ENCODE results near the gene AP4S1. TPM values are rescaled to one million over a fixed set of nuclear protein-coding genes. Genes with fewer than 3 reads are reported as not detected.

AP4S1 gene
- total RNA-seq, 1 donor from 2014 or later, result 24.4 TPM

DNA sequence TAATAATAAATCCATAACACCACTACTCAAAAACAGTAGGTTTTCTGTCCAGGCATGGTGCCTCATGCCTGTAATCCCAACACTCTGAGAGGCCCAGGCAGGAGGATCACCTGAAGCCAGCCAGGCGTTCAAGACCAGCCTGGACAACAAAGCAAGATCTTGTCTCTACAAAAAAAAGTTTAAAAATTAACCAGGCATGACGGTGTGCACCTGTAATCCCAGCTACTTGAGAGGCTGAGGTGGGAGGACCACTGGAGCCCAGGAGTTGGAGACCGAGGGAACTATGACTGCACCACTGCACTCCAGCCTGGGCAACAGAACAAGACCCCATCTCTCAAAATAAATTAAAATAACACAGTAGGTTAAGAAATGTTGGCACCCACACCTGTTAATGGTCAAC, 44.5 kb upstream of the AP4S1 start:
- Mint-ChIP-seq H3K4me1 (no peaks in the 10 kb centered on the region), H3K36me3 (peaks cover 33% of the 10 kb centered on the region), H3K9me3 (peaks cover 23% of the 10 kb centered on the region), H3K27ac (no peak overlapping the region), H3K4me3 (no peak overlapping the region), H3K27me3 (ENCODE audit: insufficient read depth, low read depth) (no peaks in the 10 kb centered on the region)
- no peaks in the 10 kb centered on the region for H3K9me3 ChIP-seq (ENCODE audit: low read depth)
- no peak for DNase-seq (ENCODE audit: low spot score)
- peaks cover 100% of the 10 kb centered on the region for H3K79me2 ChIP-seq (ENCODE audit: low read depth)
- no peak overlapping the region for H3K27ac ChIP-seq
- H3F3A ChIP-seq (ENCODE audit: low read depth), result no peaks in the 10 kb centered on the region
- TF ChIP-seq EZH2 (IDR thresholded peaks at IDR 0.05) (no peak), EZH2phosphoT487 (IDR thresholded peaks at IDR 0.05) (no peak)
- TF ChIP-seq, protein P1, sequence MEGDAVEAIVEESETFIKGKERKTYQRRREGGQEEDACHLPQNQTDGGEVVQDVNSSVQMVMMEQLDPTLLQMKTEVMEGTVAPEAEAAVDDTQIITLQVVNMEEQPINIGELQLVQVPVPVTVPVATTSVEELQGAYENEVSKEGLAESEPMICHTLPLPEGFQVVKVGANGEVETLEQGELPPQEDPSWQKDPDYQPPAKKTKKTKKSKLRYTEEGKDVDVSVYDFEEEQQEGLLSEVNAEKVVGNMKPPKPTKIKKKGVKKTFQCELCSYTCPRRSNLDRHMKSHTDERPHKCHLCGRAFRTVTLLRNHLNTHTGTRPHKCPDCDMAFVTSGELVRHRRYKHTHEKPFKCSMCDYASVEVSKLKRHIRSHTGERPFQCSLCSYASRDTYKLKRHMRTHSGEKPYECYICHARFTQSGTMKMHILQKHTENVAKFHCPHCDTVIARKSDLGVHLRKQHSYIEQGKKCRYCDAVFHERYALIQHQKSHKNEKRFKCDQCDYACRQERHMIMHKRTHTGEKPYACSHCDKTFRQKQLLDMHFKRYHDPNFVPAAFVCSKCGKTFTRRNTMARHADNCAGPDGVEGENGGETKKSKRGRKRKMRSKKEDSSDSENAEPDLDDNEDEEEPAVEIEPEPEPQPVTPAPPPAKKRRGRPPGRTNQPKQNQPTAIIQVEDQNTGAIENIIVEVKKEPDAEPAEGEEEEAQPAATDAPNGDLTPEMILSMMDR (IDR thresholded peaks at IDR 0.05), result no peak
- no peaks in the 10 kb centered on the region for H3K4me1 ChIP-seq
- H3K4me3 ChIP-seq, result no peak overlapping the region
- H3K36me3 ChIP-seq, result no peaks in the 10 kb centered on the region
- no peak overlapping the region for H3K9ac ChIP-seq
- no peaks in the 10 kb centered on the region for H3K27me3 ChIP-seq
- no peak overlapping the region for H3K4me2 ChIP-seq
- H2AFZ ChIP-seq (replicated peaks), result no peak overlapping the region
- peaks cover 62% of the 10 kb centered on the region for H4K20me1 ChIP-seq (ENCODE audit: low read depth)

DNA sequence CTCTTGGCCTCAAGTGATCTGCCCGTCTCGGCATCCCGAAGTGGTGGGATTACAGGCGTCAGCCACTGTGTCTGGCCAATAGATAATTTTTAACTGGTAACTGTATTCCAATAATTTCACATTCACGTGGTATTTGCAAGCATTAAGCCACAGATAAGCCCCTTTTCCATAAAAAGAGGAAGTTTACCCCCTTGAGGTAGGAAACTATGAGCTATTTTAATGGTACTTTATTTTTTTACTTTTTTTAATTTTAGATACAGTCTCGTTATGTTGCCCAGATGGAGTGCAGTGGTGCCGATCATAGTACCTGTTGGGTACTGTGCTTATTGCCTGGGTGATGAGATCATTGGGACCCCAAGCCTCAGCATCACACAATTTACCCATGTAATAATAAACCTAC, 42.9 kb upstream of the AP4S1 start:
- Histone ChIP-seq H3K9ac (no peak overlapping the region), H3K36me3 (no peaks in the 10 kb centered on the region), H3K27me3 (no peaks in the 10 kb centered on the region), H2AFZ (replicated peaks) (no peak overlapping the region), H3K4me3 (no peak overlapping the region), H3F3A (ENCODE audit: low read depth) (no peaks in the 10 kb centered on the region), H3K27ac (no peak overlapping the region), H3K4me1 (no peaks in the 10 kb centered on the region), H4K20me1 (ENCODE audit: low read depth) (peaks cover 58% of the 10 kb centered on the region), H3K79me2 (ENCODE audit: low read depth) (peaks cover 100% of the 10 kb centered on the region), H3K4me2 (no peak overlapping the region), H3K9me3 (ENCODE audit: low read depth) (no peaks in the 10 kb centered on the region)
- H3K4me1 Mint-ChIP-seq, result no peaks in the 10 kb centered on the region
- DNase-seq (ENCODE audit: low spot score), result no peak
- H3K9me3 Mint-ChIP-seq, result peaks cover 13% of the 10 kb centered on the region
- H3K27me3 Mint-ChIP-seq (ENCODE audit: insufficient read depth, low read depth), result no peaks in the 10 kb centered on the region
- no peak for TF ChIP-seq EZH2phosphoT487 (IDR thresholded peaks at IDR 0.05)
- TF ChIP-seq, protein P1 (IDR thresholded peaks at IDR 0.05), result no peak
- TF ChIP-seq EZH2 (IDR thresholded peaks at IDR 0.05), result no peak
- H3K36me3 Mint-ChIP-seq, result peaks cover 33% of the 10 kb centered on the region
- H3K4me3 Mint-ChIP-seq, result no peak overlapping the region
- no peak overlapping the region for H3K27ac Mint-ChIP-seq

DNA sequence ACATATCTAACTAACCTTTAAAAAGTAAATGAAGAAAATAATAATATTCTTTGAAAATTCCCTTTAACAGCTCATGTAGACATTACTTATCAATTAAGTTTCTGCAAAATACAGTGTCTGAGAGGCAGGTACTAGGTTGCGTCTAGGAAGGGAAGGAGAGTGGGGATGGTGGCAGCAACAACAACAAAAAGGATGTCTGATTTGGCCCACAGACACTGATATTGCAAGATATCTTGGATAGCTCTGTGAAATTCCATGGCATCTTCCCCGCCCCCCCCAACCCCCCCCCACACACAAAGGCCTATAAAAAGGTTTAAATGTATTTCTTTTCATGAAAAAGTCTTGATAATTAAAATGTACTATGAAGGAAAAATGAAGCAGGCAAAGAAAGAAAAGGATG, 41.6 kb upstream of the AP4S1 start:
- Histone ChIP-seq H4K20me1 (ENCODE audit: low read depth) (peaks cover 59% of the 10 kb centered on the region), H3K27me3 (no peaks in the 10 kb centered on the region)

More for the DNA sequence above, 41.6 kb upstream of the AP4S1 start:
- Mint-ChIP-seq H3K36me3 (peaks cover 25% of the 10 kb centered on the region), H3K27ac (no peak overlapping the region), H3K4me3 (no peak overlapping the region), H3K9me3 (peaks cover 5% of the 10 kb centered on the region), H3K27me3 (ENCODE audit: insufficient read depth, low read depth) (no peaks in the 10 kb centered on the region), H3K4me1 (no peaks in the 10 kb centered on the region)
- H3K9ac ChIP-seq, result no peak overlapping the region
- no peak overlapping the region for H3K4me2 ChIP-seq
- DNase-seq (ENCODE audit: low spot score), result no peak
- no peaks in the 10 kb centered on the region for H3F3A ChIP-seq (ENCODE audit: low read depth)
- H3K27ac ChIP-seq, result no peak overlapping the region
- H3K79me2 ChIP-seq (ENCODE audit: low read depth), result peaks cover 100% of the 10 kb centered on the region
- TF ChIP-seq, protein P1 (IDR thresholded peaks at IDR 0.05), result no peak
- no peak for TF ChIP-seq EZH2phosphoT487 (IDR thresholded peaks at IDR 0.05)
- TF ChIP-seq EZH2 (IDR thresholded peaks at IDR 0.05), result no peak
- H3K4me3 ChIP-seq, result no peak overlapping the region
- H2AFZ ChIP-seq (replicated peaks), result no peak overlapping the region
- no peaks in the 10 kb centered on the region for H3K36me3 ChIP-seq
- no peaks in the 10 kb centered on the region for H3K9me3 ChIP-seq (ENCODE audit: low read depth)
- H3K4me1 ChIP-seq, result no peaks in the 10 kb centered on the region
